Caco-2 (cell line): ENCODE measurements around the gene CADPS. TPM values are rescaled to one million over a fixed set of nuclear protein-coding genes. Genes with fewer than 3 reads are reported as not detected.

ENCODE experiments used
- BruUV-seq: library from RNA; stranded (reverse); fragments of 400-500 nt; replicated peaks from 2 replicates; lab custom pipeline; 2021; lab: Mats Ljungman, UMichigan
- CTCF ChIA-PET: fragments of 300-600 bp; sonication (Branson Sonifier 250); formaldehyde crosslinking; loops from one replicate; lab custom pipeline; 2022; ENCODE audit warnings: antibody characterized with exemption; lab: Charles Lee
- POLR2A ChIA-PET: fragments of 300-600 bp; sonication (Branson Sonifier 250); formaldehyde crosslinking; loops from one replicate; lab custom pipeline; 2022; ENCODE audit warnings: antibody characterized with exemption; lab: Charles Lee
- DNase-seq, 2 experiments: peaks; one replicate each; pipeline versions ENCODE4 v3.0.0 to v3.0.0-alpha.2; 2020 to 2022
- H3K27me3 ChIP-seq: replicated peaks from 2 replicates; pipeline ENCODE4 v1.6.0; 2011; ENCODE audit warnings: low read length; ENCODE audit not compliant: control insufficient read depth, insufficient read depth
- H3K36me3 ChIP-seq: 2 replicates; pipeline ENCODE4 v1.5.1; 2011; ENCODE audit warnings: low read length; ENCODE audit not compliant: control insufficient read depth, insufficient read depth
- H3K4me1 ChIP-seq: fragments of 250-450 bp; sonication (Bioruptor Pico); 2 replicates; pipeline ENCODE4 v1.5.1; 2020; ENCODE audit warnings: mild to moderate bottlenecking
- H3K4me3 ChIP-seq: 2 replicates; pipeline ENCODE4 v1.5.1; 2011; ENCODE audit warnings: low read depth, mild to moderate bottlenecking, control low read depth, low read length
- H3K9me3 ChIP-seq: fragments of 250-450 bp; sonication (Bioruptor Pico); 2 replicates; pipeline ENCODE4 v1.5.1; 2020; ENCODE audit warnings: mild to moderate bottlenecking, moderate library complexity
- H3K27ac Mint-ChIP-seq: one replicate; pipeline ENCODE4 v1.8.0; 2022; ENCODE audit warnings: mixed read lengths; ENCODE audit not compliant: unreplicated experiment
- H3K27me3 Mint-ChIP-seq: one replicate; pipeline ENCODE4 v1.8.0; 2022; ENCODE audit warnings: mixed read lengths; ENCODE audit not compliant: insufficient read depth, unreplicated experiment
- H3K36me3 Mint-ChIP-seq: one replicate; pipeline ENCODE4 v1.8.0; 2022; ENCODE audit warnings: mild to moderate bottlenecking, mixed read lengths; ENCODE audit not compliant: insufficient read depth, unreplicated experiment
- H3K4me1 Mint-ChIP-seq: one replicate; pipeline ENCODE4 v1.8.0; 2022; ENCODE audit warnings: low read depth, mixed read lengths; ENCODE audit not compliant: unreplicated experiment
- H3K4me3 Mint-ChIP-seq: one replicate; pipeline ENCODE4 v1.8.0; 2022; ENCODE audit warnings: mild to moderate bottlenecking, moderate library complexity, mixed read lengths; ENCODE audit not compliant: unreplicated experiment
- H3K9me3 Mint-ChIP-seq: one replicate; pipeline ENCODE4 v1.8.0; 2022; ENCODE audit warnings: mixed read lengths; ENCODE audit not compliant: unreplicated experiment
- CTCF ChIP-seq, 2 experiments: fragments of 200-600 bp in 1 of 2; IDR thresholded peaks; 1 replicate in 1 of 2; 2 replicates in 1 of 2; pipeline versions ENCODE4 v1.5.1 to v1.8.0; 2011 to 2022; ENCODE audit warnings: antibody characterized with exemption in 1 of 2, control low read depth in 1 of 2, inconsistent platforms in 1 of 2, low read depth in 1 of 2, low read length in 1 of 2, mild to moderate bottlenecking in 1 of 2, moderate library complexity in 1 of 2; ENCODE audit not compliant: insufficient read depth in 1 of 2, severe bottlenecking in 1 of 2, unreplicated experiment in 1 of 2
- intact Hi-C: fragments of 100-400 bp; cut with micrococcal nuclease; formaldehyde crosslinking; loops from one replicate; pipeline ENCODE4 v1.10.0; 2022; ENCODE audit not compliant: unreplicated experiment
- total RNA-seq: library from RNA; stranded (reverse); gene quantifications from 2 replicates; pipeline ENCODE4 v1.2.3, GENCODE V29; 2022

CADPS gene
- total RNA-seq, 1 experiment from 2014 or later, result not detected

- H3K4me1 ChIP-seq, result no peaks in the 10 kb centered on the region
- ChIA-PET POLR2A (no interaction called here), CTCF (no interaction called here)
- peaks cover 6% of the 10 kb centered on the region for H3K27me3 Mint-ChIP-seq
- intact Hi-C loops, result no loop called here
- no peak overlapping the region for H3K4me3 Mint-ChIP-seq
- no peak for TF ChIP-seq CTCF (IDR thresholded peaks at IDR 0.05; ENCODE audit: insufficient read depth in 1 of 2, low read depth in 1 of 2, low read length in 1 of 2, severe bottlenecking in 1 of 2, unreplicated experiment in 1 of 2)
- DNase-seq, result no peak
- no peaks in the 10 kb centered on the region for H3K9me3 ChIP-seq
- H3K4me1 Mint-ChIP-seq, result no peaks in the 10 kb centered on the region
- no peaks in the 10 kb centered on the region for H3K27me3 ChIP-seq
- H3K9me3 Mint-ChIP-seq, result no peaks in the 10 kb centered on the region
- H3K4me3 ChIP-seq, result no peak overlapping the region
- BruUV-seq, result no TSS peak
- no peaks in the 10 kb centered on the region for H3K36me3 Mint-ChIP-seq
- no peaks in the 10 kb centered on the region for H3K36me3 ChIP-seq
- H3K27ac Mint-ChIP-seq, result no peak overlapping the region
These were observed 23.6 kb upstream of the CADPS start for GRCh38 chr3:62898530-62899496.

- no peak overlapping the region for H3K4me3 Mint-ChIP-seq
- no peak overlapping the region for H3K4me3 ChIP-seq
- no peaks in the 10 kb centered on the region for H3K4me1 Mint-ChIP-seq
- no peaks in the 10 kb centered on the region for H3K36me3 Mint-ChIP-seq
- no peak for TF ChIP-seq CTCF (IDR thresholded peaks at IDR 0.05; ENCODE audit: insufficient read depth in 1 of 2, low read depth in 1 of 2, low read length in 1 of 2, severe bottlenecking in 1 of 2, unreplicated experiment in 1 of 2)
- H3K9me3 Mint-ChIP-seq, result no peaks in the 10 kb centered on the region
- H3K27ac Mint-ChIP-seq, result no peak overlapping the region
- no peaks in the 10 kb centered on the region for H3K36me3 ChIP-seq
- H3K27me3 ChIP-seq, result no peaks in the 10 kb centered on the region
- DNase-seq, result no peak
- ChIA-PET CTCF (no interaction called here), POLR2A (no interaction called here)
- BruUV-seq, result no TSS peak
- intact Hi-C loops, result no loop called here
- no peaks in the 10 kb centered on the region for H3K9me3 ChIP-seq
- H3K27me3 Mint-ChIP-seq, result peaks cover 6% of the 10 kb centered on the region
- H3K4me1 ChIP-seq, result no peaks in the 10 kb centered on the region
These were observed 20.7 kb upstream of the CADPS start for GRCh38 chr3:62895901-62896300.

GRCh38 chr3:62892951-62893350 is 17.7 kb upstream of the CADPS start:
- Mint-ChIP-seq H3K36me3 (no peaks in the 10 kb centered on the region), H3K27me3 (peaks cover 3% of the 10 kb centered on the region), H3K27ac (no peak overlapping the region), H3K9me3 (no peaks in the 10 kb centered on the region), H3K4me1 (no peaks in the 10 kb centered on the region), H3K4me3 (no peak overlapping the region)
- BruUV-seq, result no TSS peak
- Histone ChIP-seq H3K4me1 (no peaks in the 10 kb centered on the region), H3K27me3 (no peaks in the 10 kb centered on the region), H3K9me3 (no peaks in the 10 kb centered on the region), H3K36me3 (no peaks in the 10 kb centered on the region), H3K4me3 (no peak overlapping the region)
- intact Hi-C loops, result no loop called here
- DNase-seq, result no peak
- no peak for TF ChIP-seq CTCF (IDR thresholded peaks at IDR 0.05; ENCODE audit: insufficient read depth in 1 of 2, low read depth in 1 of 2, low read length in 1 of 2, severe bottlenecking in 1 of 2, unreplicated experiment in 1 of 2)
- ChIA-PET CTCF (no interaction called here), POLR2A (no interaction called here)
